GM10266 (cell line): ENCODE data around the gene ITGA3.

Source experiments
- DNase-seq: peaks from one replicate; pipeline ENCODE4 v3.0.0; 2012; ENCODE audit errors: extremely low spot score
- TF ChIP-seq, protein P1 (sequence below): IDR thresholded peaks from 2 replicates; pipeline ENCODE4 v1.5.1; 2012; ENCODE audit warnings: mild to moderate bottlenecking, low read depth; ENCODE audit not compliant: control insufficient read depth, insufficient read depth; ENCODE audit errors: missing control alignments

Gene ITGA3

DNA sequence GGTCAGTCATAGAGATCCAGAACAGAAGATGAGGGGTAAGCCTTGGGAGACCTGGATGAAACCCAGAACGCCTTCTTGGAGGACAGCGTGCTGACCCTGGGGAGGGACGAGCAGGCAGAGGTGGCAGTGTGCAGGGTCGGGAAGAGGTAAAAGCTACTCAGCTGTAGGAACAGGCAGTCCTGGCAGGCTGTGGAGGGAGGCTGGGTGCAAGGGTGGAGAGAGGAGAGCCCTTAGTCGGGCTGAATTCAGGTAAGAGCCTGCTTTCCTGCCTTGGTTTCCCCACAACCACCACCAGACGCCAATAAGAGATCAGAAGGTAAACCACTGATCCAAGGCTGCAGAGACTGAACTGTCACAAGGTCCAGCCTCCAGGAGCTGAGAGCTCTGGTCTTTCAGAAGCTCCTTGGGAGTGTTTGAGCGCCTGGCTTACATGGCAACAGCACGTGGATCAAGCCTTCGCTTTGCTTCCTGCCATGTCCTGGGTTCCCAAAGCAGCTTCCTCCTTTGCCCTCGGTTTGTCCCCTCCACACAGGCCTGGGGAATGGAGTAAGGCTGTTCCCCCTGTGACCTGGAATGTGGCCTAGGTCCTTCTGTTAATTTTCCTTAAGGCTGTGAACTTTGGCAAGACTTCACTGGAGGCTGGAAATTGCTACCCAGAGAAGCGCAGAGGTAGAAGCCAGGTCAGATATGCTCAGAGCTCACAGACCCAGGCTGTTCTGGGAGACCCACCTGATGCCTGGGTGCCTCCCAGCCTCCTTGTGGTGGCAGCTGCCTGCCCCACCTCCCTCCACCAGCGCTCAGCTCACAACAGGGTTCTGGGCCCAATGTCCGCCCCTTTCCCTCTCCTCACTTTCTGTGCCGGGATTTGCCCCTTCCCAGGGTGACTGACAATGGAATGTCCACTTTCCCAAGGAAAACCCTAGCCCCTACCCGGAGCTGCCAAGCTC is 35.3 kb downstream of the ITGA3 start:
- TF ChIP-seq, protein P1, sequence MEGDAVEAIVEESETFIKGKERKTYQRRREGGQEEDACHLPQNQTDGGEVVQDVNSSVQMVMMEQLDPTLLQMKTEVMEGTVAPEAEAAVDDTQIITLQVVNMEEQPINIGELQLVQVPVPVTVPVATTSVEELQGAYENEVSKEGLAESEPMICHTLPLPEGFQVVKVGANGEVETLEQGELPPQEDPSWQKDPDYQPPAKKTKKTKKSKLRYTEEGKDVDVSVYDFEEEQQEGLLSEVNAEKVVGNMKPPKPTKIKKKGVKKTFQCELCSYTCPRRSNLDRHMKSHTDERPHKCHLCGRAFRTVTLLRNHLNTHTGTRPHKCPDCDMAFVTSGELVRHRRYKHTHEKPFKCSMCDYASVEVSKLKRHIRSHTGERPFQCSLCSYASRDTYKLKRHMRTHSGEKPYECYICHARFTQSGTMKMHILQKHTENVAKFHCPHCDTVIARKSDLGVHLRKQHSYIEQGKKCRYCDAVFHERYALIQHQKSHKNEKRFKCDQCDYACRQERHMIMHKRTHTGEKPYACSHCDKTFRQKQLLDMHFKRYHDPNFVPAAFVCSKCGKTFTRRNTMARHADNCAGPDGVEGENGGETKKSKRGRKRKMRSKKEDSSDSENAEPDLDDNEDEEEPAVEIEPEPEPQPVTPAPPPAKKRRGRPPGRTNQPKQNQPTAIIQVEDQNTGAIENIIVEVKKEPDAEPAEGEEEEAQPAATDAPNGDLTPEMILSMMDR, result no peak
- DNase-seq, result no peak

DNA sequence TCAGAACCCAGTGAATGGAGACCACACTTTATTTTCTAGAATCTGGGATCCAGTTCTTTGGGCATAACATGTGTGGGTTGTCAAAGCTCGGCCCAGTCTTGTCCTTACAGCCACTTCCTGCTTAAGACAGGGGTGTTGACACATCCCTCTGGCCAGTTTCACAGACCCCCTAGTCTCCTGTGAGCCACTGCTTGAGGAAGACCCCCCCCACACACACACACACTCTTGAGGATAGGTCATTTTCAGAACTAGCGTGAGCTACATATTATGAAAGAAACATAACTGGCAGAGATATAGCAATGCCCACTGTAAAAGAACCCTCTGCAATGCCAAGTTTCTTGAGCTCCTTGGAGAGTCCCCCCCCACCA is 36.0 kb downstream of the ITGA3 start:
- TF ChIP-seq, protein P1, result no peak
- DNase-seq, result no peak

DNA sequence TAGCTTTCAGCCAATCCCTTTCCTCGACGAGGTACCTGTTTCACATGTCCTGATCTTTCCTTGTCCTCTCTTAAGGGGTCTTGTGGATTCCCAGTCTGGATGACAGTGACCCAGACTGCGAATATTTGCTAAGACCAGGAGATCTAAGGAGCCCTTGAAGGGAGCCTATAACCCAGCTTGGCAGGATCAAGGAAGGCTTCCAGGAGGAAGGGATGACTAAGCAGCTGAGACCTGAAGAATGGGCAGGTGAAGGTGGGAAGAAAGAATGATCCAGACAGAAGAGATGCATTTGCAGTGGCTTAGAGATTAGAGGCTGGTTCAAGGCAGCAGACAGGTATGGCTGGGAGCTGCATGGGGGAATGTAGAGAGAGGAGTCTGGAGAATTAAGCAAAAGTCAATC is 37.3 kb downstream of the ITGA3 start:
- DNase-seq, result no peak
- TF ChIP-seq, protein P1, result no peak

DNA sequence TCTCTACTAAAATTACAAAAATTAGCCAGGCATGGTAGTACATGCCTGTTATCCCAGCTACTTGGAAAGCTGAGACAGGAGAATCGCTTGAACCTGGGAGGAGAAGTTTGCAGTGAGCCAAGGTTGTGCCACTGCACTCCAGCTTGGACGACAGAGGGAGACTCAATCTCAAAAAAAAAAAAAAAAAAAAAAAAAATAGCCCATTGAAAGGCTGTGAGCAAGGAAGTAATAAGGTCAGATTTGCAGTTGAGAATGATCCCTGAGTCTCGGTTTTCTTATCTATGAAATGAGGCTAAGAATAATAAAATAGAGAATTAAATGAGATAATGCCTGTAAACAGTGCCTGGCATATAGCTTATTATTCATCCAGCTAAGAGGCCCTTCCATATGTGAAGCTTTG is 37.9 kb downstream of the ITGA3 start:
- no peak for DNase-seq
- TF ChIP-seq, protein P1, result no peak

DNA sequence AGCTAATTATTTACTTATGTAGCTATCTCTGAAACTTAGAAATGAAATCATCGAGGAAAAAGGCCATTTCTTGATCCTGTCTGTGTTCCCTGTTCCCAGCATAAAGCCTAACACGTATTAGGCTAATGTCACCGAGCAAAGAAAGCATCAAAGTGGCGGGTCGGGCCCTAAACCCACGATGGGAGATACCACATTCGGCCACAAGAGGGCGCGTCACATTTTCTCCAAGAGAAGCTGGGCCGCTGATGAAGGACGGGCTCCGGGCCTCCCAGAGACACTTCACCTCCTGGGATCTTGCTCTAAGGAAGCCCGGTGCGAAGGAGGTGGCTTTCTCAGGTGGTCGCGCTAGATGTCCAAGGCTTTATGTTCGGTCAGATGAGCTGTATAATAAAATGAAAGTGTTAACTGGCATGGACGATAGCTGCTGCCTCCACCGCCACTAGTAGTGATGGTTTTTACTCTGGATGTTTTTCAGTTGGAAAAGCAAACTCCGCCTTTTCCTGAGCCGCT is 38.4 kb downstream of the ITGA3 start:
- TF ChIP-seq, protein P1, result peak; percentile 83
- peak; percentile 89 for DNase-seq

DNA sequence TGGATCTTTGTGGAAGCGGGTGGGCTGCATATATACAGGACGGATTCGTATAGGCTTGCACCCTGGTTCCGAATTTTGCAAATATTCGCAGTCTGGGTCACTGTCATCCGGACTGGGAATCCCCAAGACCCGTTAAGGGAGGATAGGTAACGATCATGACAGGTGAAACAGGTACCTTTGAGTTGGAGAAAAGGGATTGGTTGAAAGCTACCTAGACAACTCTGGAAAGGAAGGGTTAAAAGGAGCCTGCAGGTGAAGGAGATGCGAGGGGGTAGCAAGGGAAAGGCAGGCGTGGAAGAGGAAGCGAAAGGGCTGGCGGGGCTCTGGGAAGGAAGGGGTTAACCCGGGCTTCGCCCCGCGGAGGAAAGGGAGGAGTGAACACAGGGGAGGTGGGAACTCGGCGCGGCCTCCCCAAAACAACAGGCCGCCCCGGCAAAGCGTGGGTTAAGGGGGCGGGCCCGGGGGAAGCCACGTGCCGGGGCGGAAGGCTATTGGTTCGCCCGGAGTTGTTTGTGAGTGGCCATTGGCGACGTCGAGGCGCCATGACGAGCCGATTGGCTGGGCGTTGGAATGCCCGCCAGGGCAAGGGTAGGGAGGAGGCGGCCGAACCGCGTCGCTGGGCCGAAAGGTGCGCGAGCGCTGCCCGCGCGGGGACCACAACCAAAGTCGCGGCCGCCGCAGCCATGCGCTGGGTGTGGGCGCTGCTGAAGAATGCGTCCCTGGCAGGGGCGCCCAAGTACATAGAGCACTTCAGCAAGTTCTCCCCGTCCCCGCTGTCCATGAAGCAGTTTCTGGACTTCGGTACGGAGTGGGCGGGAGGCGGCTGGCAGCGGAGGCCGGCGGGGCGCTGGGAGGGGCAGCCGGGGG is 39.1 kb downstream of the ITGA3 start, which contains the start of gene PDK2:
PDK2 (plus strand) TSS at position 599 of the 867 bp plus-strand sequence; CDS start at position 684, 85 bp downstream.
- TF ChIP-seq, protein P1, result no peak
- peak; percentile 97 for DNase-seq

DNA sequence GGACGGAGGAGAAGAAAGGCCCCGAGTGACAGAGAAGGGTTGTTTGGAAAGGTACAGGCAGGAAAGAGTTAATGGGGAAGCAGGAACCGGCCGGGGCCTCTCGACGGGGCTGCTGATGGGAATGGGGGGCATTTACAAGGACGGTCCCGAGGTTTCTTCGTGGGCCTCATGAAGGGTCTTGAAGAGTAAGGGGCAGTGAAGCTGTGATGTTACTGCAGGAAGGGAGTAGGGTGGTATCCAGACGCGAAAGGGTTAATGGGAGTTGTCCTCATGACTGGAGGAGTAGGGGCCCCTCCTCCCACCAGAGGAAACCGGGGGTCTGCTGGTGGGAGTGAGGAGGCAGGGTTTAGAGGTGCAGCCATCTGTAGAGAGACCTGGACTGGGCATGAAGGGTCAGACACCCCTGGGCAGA is 39.7 kb downstream of the ITGA3 start:
- no peak for DNase-seq
- TF ChIP-seq, protein P1, result no peak
